Measurements from ENCODE around the gene KRTAP17-1.

KRTAP17-1 gene

GRCh38 chr17:41339571-41340172 is 24.2 kb upstream of the KRTAP17-1 start:
- Histone ChIP-seq H3K36me3 (ENCODE audit: insufficient read depth, insufficient read length, low read length) (no peaks in the 10 kb centered on the region), H3K4me1 (ENCODE audit: insufficient read depth, insufficient read length) (no peaks in the 10 kb centered on the region), H3K4me3 (ENCODE audit: insufficient read length, low read depth) (no peak overlapping the region), H3K9ac (ENCODE audit: insufficient read length, low read depth) (no peak overlapping the region), H3K27me3 (ENCODE audit: insufficient read depth, insufficient read length) (no peaks in the 10 kb centered on the region), H3K9me3 (ENCODE audit: insufficient read depth, low read length) (peaks cover 25% of the 10 kb centered on the region; the same call in 1 of the 2 replicates)
- no peak for TF ChIP-seq YY1 (IDR thresholded peaks at IDR 0.05; ENCODE audit: insufficient read depth, insufficient read length)
- no peak for TF ChIP-seq SUZ12 (IDR thresholded peaks at IDR 0.05; ENCODE audit: extremely low read depth, insufficient read depth, insufficient read length)
- no peak for TF ChIP-seq ZNF274 (IDR thresholded peaks at IDR 0.05; ENCODE audit: low read depth, low read length)
- DNase-seq (ENCODE audit: low read depth, low spot score) = no peak

GRCh38 chr17:41338961-41339485 is 23.5 kb upstream of the KRTAP17-1 start:
- peaks cover 2% of the 10 kb centered on the region for H3K4me1 ChIP-seq (ENCODE audit: insufficient read depth, insufficient read length)
- no peak overlapping the region for H3K9ac ChIP-seq (ENCODE audit: insufficient read length, low read depth)
- H3K27me3 ChIP-seq (ENCODE audit: insufficient read depth, insufficient read length) = no peaks in the 10 kb centered on the region
- TF ChIP-seq SUZ12 (IDR thresholded peaks at IDR 0.05; ENCODE audit: extremely low read depth, insufficient read depth, insufficient read length) = no peak
- no peak for TF ChIP-seq YY1 (IDR thresholded peaks at IDR 0.05; ENCODE audit: insufficient read depth, insufficient read length)
- no peak for TF ChIP-seq ZNF274 (IDR thresholded peaks at IDR 0.05; ENCODE audit: low read depth, low read length)
- peaks cover 21% of the 10 kb centered on the region; the same call in 1 of the 2 replicates for H3K9me3 ChIP-seq (ENCODE audit: insufficient read depth, low read length)
- no peak overlapping the region for H3K4me3 ChIP-seq (ENCODE audit: insufficient read length, low read depth)
- H3K36me3 ChIP-seq (ENCODE audit: insufficient read depth, insufficient read length, low read length) = no peaks in the 10 kb centered on the region
- DNase-seq (ENCODE audit: low read depth, low spot score) = no peak

- H3K27me3 ChIP-seq (ENCODE audit: insufficient read depth, insufficient read length) = no peaks in the 10 kb centered on the region
- TF ChIP-seq YY1 (IDR thresholded peaks at IDR 0.05; ENCODE audit: insufficient read depth, insufficient read length) = no peak
- no peak for TF ChIP-seq ZNF274 (IDR thresholded peaks at IDR 0.05; ENCODE audit: low read depth, low read length)
- no peak for TF ChIP-seq SUZ12 (IDR thresholded peaks at IDR 0.05; ENCODE audit: extremely low read depth, insufficient read depth, insufficient read length)
- peaks cover 2% of the 10 kb centered on the region for H3K4me1 ChIP-seq (ENCODE audit: insufficient read depth, insufficient read length)
- no peak overlapping the region for H3K9ac ChIP-seq (ENCODE audit: insufficient read length, low read depth)
- no peak overlapping the region for H3K4me3 ChIP-seq (ENCODE audit: insufficient read length, low read depth)
- no peaks in the 10 kb centered on the region for H3K9me3 ChIP-seq (ENCODE audit: insufficient read depth, low read length)
- DNase-seq (ENCODE audit: low read depth, low spot score) = no peak
- H3K36me3 ChIP-seq (ENCODE audit: insufficient read depth, insufficient read length, low read length) = no peaks in the 10 kb centered on the region
Observed at GRCh38 chr17:41335747-41336146, 20.2 kb upstream of the KRTAP17-1 start.

- Histone ChIP-seq H3K9ac (ENCODE audit: insufficient read length, low read depth) (no peak overlapping the region), H3K36me3 (ENCODE audit: insufficient read depth, insufficient read length, low read length) (no peaks in the 10 kb centered on the region), H3K4me3 (ENCODE audit: insufficient read length, low read depth) (no peak overlapping the region), H3K9me3 (ENCODE audit: insufficient read depth, low read length) (no peaks in the 10 kb centered on the region), H3K27me3 (ENCODE audit: insufficient read depth, insufficient read length) (no peaks in the 10 kb centered on the region), H3K4me1 (ENCODE audit: insufficient read depth, insufficient read length) (peaks cover 2% of the 10 kb centered on the region)
- no peak for DNase-seq (ENCODE audit: low read depth, low spot score)
- no peak for TF ChIP-seq ZNF274 (IDR thresholded peaks at IDR 0.05; ENCODE audit: low read depth, low read length)
- no peak for TF ChIP-seq SUZ12 (IDR thresholded peaks at IDR 0.05; ENCODE audit: extremely low read depth, insufficient read depth, insufficient read length)
- no peak for TF ChIP-seq YY1 (IDR thresholded peaks at IDR 0.05; ENCODE audit: insufficient read depth, insufficient read length)
Observed at GRCh38 chr17:41334385-41335305, 19.1 kb upstream of the KRTAP17-1 start.

- DNase-seq (ENCODE audit: low read depth, low spot score) = no peak
- no peak for TF ChIP-seq ZNF274 (IDR thresholded peaks at IDR 0.05; ENCODE audit: low read depth, low read length)
- TF ChIP-seq YY1 (IDR thresholded peaks at IDR 0.05; ENCODE audit: insufficient read depth, insufficient read length) = no peak
- no peak for TF ChIP-seq SUZ12 (IDR thresholded peaks at IDR 0.05; ENCODE audit: extremely low read depth, insufficient read depth, insufficient read length)
- Histone ChIP-seq H3K9ac (ENCODE audit: insufficient read length, low read depth) (no peak overlapping the region), H3K9me3 (ENCODE audit: insufficient read depth, low read length) (no peaks in the 10 kb centered on the region), H3K4me3 (ENCODE audit: insufficient read length, low read depth) (no peak overlapping the region), H3K27me3 (ENCODE audit: insufficient read depth, insufficient read length) (no peaks in the 10 kb centered on the region), H3K36me3 (ENCODE audit: insufficient read depth, insufficient read length, low read length) (no peaks in the 10 kb centered on the region), H3K4me1 (ENCODE audit: insufficient read depth, insufficient read length) (peaks cover 2% of the 10 kb centered on the region)
Observed at GRCh38 chr17:41333836-41334235, 18.3 kb upstream of the KRTAP17-1 start.

- Histone ChIP-seq H3K9me3 (ENCODE audit: insufficient read depth, low read length) (no peaks in the 10 kb centered on the region), H3K27me3 (ENCODE audit: insufficient read depth, insufficient read length) (no peaks in the 10 kb centered on the region), H3K4me3 (ENCODE audit: insufficient read length, low read depth) (no peak overlapping the region), H3K4me1 (ENCODE audit: insufficient read depth, insufficient read length) (peaks cover 2% of the 10 kb centered on the region), H3K9ac (ENCODE audit: insufficient read length, low read depth) (no peak overlapping the region), H3K36me3 (ENCODE audit: insufficient read depth, insufficient read length, low read length) (no peaks in the 10 kb centered on the region)
- TF ChIP-seq YY1 (IDR thresholded peaks at IDR 0.05; ENCODE audit: insufficient read depth, insufficient read length) = no peak
- no peak for TF ChIP-seq ZNF274 (IDR thresholded peaks at IDR 0.05; ENCODE audit: low read depth, low read length)
- no peak for TF ChIP-seq SUZ12 (IDR thresholded peaks at IDR 0.05; ENCODE audit: extremely low read depth, insufficient read depth, insufficient read length)
- DNase-seq (ENCODE audit: low read depth, low spot score) = no peak
Observed at GRCh38 chr17:41333098-41333497, 17.6 kb upstream of the KRTAP17-1 start.

GRCh38 chr17:41332239-41332638 is 16.7 kb upstream of the KRTAP17-1 start:
- no peaks in the 10 kb centered on the region for H3K36me3 ChIP-seq (ENCODE audit: insufficient read depth, insufficient read length, low read length)
- DNase-seq (ENCODE audit: low read depth, low spot score) = no peak
- H3K9ac ChIP-seq (ENCODE audit: insufficient read length, low read depth) = no peak overlapping the region
- H3K4me1 ChIP-seq (ENCODE audit: insufficient read depth, insufficient read length) = peaks cover 2% of the 10 kb centered on the region
- H3K9me3 ChIP-seq (ENCODE audit: insufficient read depth, low read length) = no peaks in the 10 kb centered on the region
- H3K4me3 ChIP-seq (ENCODE audit: insufficient read length, low read depth) = no peak overlapping the region
- no peaks in the 10 kb centered on the region for H3K27me3 ChIP-seq (ENCODE audit: insufficient read depth, insufficient read length)
- no peak for TF ChIP-seq YY1 (IDR thresholded peaks at IDR 0.05; ENCODE audit: insufficient read depth, insufficient read length)
- TF ChIP-seq ZNF274 (IDR thresholded peaks at IDR 0.05; ENCODE audit: low read depth, low read length) = no peak
- TF ChIP-seq SUZ12 (IDR thresholded peaks at IDR 0.05; ENCODE audit: extremely low read depth, insufficient read depth, insufficient read length) = no peak

Data from NT2/D1 (cell line).